ENCODE results near the gene LAGE3. TPM values are rescaled to one million over a fixed set of nuclear protein-coding genes. Genes with fewer than 3 reads are reported as not detected.

LAGE3 gene
- total and polyA plus RNA-seq, 2 of the 13 experiments (the other 11 are each of a cell fraction or from before 2014, with no cell fraction given) = 7.6 to 12.7 TPM

DNA sequence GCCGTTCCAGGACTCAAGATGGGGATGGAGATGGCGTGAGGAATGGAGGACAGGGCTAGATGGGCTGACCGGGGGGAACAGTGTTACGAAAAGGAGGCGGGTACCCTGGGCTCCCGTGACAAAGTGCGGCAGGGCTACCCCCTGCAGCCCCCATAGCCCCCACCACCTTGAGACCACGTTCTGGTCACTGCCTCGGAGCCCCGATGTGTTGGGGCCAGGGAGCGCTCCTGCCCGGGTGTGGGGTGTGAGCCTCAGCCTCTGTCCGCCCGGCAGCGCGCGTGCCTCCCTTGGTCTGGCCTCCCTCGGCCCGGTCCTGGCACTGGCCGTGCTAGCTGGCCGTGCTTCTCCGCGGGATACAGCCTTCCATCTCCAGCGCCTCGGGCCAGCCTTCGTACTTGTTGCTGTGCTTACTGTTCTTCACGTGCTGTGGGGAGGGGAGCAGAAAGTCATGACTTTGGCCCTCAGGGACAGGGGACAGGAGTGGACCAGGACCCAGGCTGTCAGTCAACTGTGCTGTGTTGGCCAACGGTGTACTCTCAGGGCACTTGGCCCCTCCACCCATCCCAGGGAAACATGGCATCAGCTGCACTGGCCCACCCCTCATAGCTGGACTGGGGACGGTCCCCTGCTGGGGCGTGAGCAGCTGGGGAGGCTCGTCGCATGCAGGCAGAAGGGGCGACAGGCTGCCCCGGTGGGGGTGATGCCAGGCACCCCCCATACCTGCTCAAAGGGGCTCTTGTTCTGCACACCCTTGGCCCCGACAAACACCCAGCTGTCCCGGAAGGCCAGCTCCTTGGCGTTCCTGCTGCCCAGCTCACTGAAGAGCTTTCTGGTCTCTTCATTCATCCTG is 27.6 kb upstream of the LAGE3 start (continued):
- TF ChIP-seq, protein P1, sequence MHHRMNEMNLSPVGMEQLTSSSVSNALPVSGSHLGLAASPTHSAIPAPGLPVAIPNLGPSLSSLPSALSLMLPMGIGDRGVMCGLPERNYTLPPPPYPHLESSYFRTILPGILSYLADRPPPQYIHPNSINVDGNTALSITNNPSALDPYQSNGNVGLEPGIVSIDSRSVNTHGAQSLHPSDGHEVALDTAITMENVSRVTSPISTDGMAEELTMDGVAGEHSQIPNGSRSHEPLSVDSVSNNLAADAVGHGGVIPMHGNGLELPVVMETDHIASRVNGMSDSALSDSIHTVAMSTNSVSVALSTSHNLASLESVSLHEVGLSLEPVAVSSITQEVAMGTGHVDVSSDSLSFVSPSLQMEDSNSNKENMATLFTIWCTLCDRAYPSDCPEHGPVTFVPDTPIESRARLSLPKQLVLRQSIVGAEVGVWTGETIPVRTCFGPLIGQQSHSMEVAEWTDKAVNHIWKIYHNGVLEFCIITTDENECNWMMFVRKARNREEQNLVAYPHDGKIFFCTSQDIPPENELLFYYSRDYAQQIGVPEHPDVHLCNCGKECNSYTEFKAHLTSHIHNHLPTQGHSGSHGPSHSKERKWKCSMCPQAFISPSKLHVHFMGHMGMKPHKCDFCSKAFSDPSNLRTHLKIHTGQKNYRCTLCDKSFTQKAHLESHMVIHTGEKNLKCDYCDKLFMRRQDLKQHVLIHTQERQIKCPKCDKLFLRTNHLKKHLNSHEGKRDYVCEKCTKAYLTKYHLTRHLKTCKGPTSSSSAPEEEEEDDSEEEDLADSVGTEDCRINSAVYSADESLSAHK (CRISPR knock-in tag; IDR thresholded peaks at IDR 0.05; ENCODE audit: borderline replicate concordance) = no peak
- no peak for TF ChIP-seq ATAD3A (CRISPR knock-in tag; IDR thresholded peaks at IDR 0.05)
- TF ChIP-seq FOXK1 (CRISPR knock-in tag; IDR thresholded peaks at IDR 0.05; ENCODE audit: borderline replicate concordance, low read depth) = no peak
- no peak for TF ChIP-seq ZNF235 (CRISPR knock-in tag; IDR thresholded peaks at IDR 0.05; ENCODE audit: borderline replicate concordance)
- TF ChIP-seq ZSCAN22 (CRISPR knock-in tag; IDR thresholded peaks at IDR 0.05) = no peak
- TF ChIP-seq, protein P2, sequence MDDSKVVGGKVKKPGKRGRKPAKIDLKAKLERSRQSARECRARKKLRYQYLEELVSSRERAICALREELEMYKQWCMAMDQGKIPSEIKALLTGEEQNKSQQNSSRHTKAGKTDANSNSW (CRISPR knock-in tag; IDR thresholded peaks at IDR 0.05; ENCODE audit: borderline replicate concordance) = no peak
- TF ChIP-seq JDP2 (CRISPR knock-in tag; IDR thresholded peaks at IDR 0.05; ENCODE audit: borderline replicate concordance) = no peak
- no peak for TF ChIP-seq KDM1A (CRISPR knock-in tag; IDR thresholded peaks at IDR 0.05)
- TF ChIP-seq ONECUT2 (CRISPR knock-in tag; IDR thresholded peaks at IDR 0.05) = no peak

DNA sequence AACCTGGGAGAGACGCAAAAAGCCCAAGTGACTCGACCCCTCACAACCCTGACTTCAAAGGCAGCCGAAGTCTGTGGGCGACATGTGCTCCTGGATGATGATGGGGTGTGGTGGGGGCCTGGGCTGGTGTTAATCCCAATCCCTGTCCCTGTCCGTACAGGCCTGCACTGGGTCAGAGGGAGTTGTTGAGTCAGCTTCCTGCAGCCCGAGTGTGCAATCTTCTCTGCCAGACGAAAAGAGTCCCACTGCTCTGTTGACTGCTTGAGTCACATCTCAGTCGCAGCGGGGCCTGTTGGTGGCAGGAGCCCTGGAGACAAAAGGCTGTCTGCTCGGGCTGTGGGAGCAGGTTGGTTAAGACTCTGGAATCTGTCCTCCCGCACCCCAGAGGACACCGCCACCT is 26.7 kb upstream of the LAGE3 start:
- intact Hi-C loops (cut with micrococcal nuclease; ENCODE audit: unreplicated experiment) (no loop called here), in situ Hi-C loops (cut with HindIII; ENCODE audit: extremely low pct_ligation_motif_present, low pct_unique_long_range_greater_than_20kb) (no loop called here)
- Histone ChIP-seq H4K20me1 (ENCODE audit: insufficient read depth, low read length) (no peaks in the 10 kb centered on the region), H3K4me1 (ENCODE audit: insufficient read depth, low read length) (0 out of 2 replicates have a peak, but pooled peaks cover 6% of the 10 kb centered on the region), H3K9me3 (ENCODE audit: low read length) (no peaks in the 10 kb centered on the region), H3K27me3 (ENCODE audit: control insufficient read depth in 1 of 2, insufficient read depth in 2 of 2, low read length in 2 of 2) (no peaks in the 10 kb centered on the region), H3K36me3 (replicated peaks in 1 of 2; ENCODE audit: control insufficient read depth in 1 of 2, insufficient read depth in 2 of 2, low read length in 2 of 2) (no peaks in the 10 kb centered on the region), H3K79me2 (ENCODE audit: insufficient read depth, low read length) (no peaks in the 10 kb centered on the region), H3K27ac (ENCODE audit: extremely low read length, insufficient read depth, low read length) (no peak overlapping the region), H3K4me3 (replicated peaks in 1 of 3; ENCODE audit: insufficient read depth in 1 of 3, low read depth in 2 of 3, low read length in 3 of 3) (no peak overlapping the region), H3K4me2 (ENCODE audit: low read depth, low read length) (no peak overlapping the region), H2AFZ (ENCODE audit: low read length) (no peak overlapping the region), H3K9ac (ENCODE audit: insufficient read depth, low read depth, low read length) (no peak overlapping the region)
- TF ChIP-seq EEA1 (CRISPR knock-in tag; IDR thresholded peaks at IDR 0.05; ENCODE audit: borderline replicate concordance) (no peak), KLF15 (CRISPR knock-in tag; IDR thresholded peaks at IDR 0.05; ENCODE audit: borderline replicate concordance) (no peak), ZKSCAN1 (IDR thresholded peaks at IDR 0.05; ENCODE audit: low read length) (no peak), TGIF2 (CRISPR knock-in tag; IDR thresholded peaks at IDR 0.05) (no peak)
- TF ChIP-seq, protein P3, sequence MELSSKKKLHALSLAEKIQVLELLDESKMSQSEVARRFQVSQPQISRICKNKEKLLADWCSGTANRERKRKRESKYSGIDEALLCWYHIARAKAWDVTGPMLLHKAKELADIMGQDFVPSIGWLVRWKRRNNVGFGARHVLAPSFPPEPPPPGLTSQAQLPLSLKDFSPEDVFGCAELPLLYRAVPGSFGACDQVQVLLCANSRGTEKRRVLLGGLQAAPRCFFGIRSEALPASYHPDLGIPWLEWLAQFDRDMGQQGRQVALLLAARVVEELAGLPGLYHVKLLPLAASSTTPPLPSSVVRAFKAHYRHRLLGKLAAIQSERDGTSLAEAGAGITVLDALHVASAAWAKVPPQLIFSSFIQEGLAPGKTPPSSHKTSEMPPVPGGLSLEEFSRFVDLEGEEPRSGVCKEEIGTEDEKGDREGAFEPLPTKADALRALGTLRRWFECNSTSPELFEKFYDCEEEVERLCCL (CRISPR knock-in tag; IDR thresholded peaks at IDR 0.05; ENCODE audit: borderline replicate concordance) = no peak
- TF ChIP-seq, protein P4, sequence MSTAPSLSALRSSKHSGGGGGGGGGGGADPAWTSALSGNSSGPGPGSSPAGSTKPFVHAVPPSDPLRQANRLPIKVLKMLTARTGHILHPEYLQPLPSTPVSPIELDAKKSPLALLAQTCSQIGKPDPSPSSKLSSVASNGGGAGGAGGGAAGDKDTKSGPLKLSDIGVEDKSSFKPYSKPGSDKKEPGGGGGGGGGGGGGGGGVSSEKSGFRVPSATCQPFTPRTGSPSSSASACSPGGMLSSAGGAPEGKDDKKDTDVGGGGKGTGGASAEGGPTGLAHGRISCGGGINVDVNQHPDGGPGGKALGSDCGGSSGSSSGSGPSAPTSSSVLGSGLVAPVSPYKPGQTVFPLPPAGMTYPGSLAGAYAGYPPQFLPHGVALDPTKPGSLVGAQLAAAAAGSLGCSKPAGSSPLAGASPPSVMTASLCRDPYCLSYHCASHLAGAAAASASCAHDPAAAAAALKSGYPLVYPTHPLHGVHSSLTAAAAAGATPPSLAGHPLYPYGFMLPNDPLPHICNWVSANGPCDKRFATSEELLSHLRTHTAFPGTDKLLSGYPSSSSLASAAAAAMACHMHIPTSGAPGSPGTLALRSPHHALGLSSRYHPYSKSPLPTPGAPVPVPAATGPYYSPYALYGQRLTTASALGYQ (CRISPR knock-in tag; IDR thresholded peaks at IDR 0.05) = no peak
- ATAC-seq (no peak), DNase-seq (ENCODE audit: low spot score) (no peak), FAIRE-seq (no peak)
- no CpG with 5 or more reads among the region's 12 CpGs for WGBS (ENCODE audit: low lambda C conversion rate)
- POLR2A ChIA-PET = no interaction called here
- CTCF ChIA-PET (ENCODE audit: low intra/inter-chr PET ratio, low total read pairs) = no interaction called here
- no TSS peak for BruUV-seq (replicated peaks)
